ENCODE results near the gene SLC29A2.
"Not testable (repeated sequence)": the region's sequence is repeated elsewhere in the genome, so short reads cannot be mapped to it uniquely, and the experiment has no call there.

SLC29A2 gene

GRCh38 chr11:66407651-66408050 lies 36.1 kb upstream of the SLC29A2 start:
- no peak overlapping the region for H3K27ac Mint-ChIP-seq
- H3K4me3 Mint-ChIP-seq = no peak overlapping the region
- no peaks in the 10 kb centered on the region for H3K36me3 Mint-ChIP-seq
- peaks cover 4% of the 10 kb centered on the region for H3K4me1 Mint-ChIP-seq
- H3K9me3 Mint-ChIP-seq = no peaks in the 10 kb centered on the region
- peaks cover 11% of the 10 kb centered on the region for H3K27me3 Mint-ChIP-seq

DNA sequence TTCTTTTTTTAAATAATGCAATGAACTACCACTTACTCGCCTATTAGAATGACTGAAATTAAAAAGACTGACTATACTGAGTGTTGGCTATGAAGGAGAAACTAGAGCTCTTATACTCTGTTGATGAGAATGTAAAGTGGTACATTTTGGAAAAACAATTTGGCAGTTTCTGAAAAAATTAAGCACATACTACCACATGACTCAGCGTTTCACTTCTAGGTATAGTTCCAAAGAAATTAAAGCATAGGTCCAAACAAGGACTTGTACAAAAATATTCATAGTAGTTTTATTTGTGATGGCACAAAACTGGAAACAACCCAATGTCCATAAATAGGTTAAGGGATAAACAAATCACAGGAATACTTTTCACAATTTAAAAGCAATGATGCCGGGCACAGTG lies 22.4 kb upstream of the SLC29A2 start:
- no peaks in the 10 kb centered on the region for H3K27me3 Mint-ChIP-seq
- H3K9me3 Mint-ChIP-seq = no peaks in the 10 kb centered on the region
- H3K27ac Mint-ChIP-seq = no peak overlapping the region
- H3K4me3 Mint-ChIP-seq = no peak overlapping the region
- peaks cover 3% of the 10 kb centered on the region for H3K4me1 Mint-ChIP-seq
- H3K36me3 Mint-ChIP-seq = no peaks in the 10 kb centered on the region

- Mint-ChIP-seq H3K4me3 (no peak overlapping the region), H3K4me1 (peaks cover 9% of the 10 kb centered on the region), H3K27me3 (no peaks in the 10 kb centered on the region), H3K9me3 (no peaks in the 10 kb centered on the region), H3K36me3 (no peaks in the 10 kb centered on the region), H3K27ac (no peak overlapping the region)
Measured at GRCh38 chr11:66391322-66391721, 19.8 kb upstream of the SLC29A2 start.

- H3K27ac Mint-ChIP-seq = no peak overlapping the region
- no peak overlapping the region for H3K4me3 Mint-ChIP-seq
- H3K4me1 Mint-ChIP-seq = peaks cover 13% of the 10 kb centered on the region
- H3K27me3 Mint-ChIP-seq = no peaks in the 10 kb centered on the region
- no peaks in the 10 kb centered on the region for H3K9me3 Mint-ChIP-seq
- no peaks in the 10 kb centered on the region for H3K36me3 Mint-ChIP-seq
Measured at GRCh38 chr11:66388780-66389386, 17.3 kb upstream of the SLC29A2 start.

DNA sequence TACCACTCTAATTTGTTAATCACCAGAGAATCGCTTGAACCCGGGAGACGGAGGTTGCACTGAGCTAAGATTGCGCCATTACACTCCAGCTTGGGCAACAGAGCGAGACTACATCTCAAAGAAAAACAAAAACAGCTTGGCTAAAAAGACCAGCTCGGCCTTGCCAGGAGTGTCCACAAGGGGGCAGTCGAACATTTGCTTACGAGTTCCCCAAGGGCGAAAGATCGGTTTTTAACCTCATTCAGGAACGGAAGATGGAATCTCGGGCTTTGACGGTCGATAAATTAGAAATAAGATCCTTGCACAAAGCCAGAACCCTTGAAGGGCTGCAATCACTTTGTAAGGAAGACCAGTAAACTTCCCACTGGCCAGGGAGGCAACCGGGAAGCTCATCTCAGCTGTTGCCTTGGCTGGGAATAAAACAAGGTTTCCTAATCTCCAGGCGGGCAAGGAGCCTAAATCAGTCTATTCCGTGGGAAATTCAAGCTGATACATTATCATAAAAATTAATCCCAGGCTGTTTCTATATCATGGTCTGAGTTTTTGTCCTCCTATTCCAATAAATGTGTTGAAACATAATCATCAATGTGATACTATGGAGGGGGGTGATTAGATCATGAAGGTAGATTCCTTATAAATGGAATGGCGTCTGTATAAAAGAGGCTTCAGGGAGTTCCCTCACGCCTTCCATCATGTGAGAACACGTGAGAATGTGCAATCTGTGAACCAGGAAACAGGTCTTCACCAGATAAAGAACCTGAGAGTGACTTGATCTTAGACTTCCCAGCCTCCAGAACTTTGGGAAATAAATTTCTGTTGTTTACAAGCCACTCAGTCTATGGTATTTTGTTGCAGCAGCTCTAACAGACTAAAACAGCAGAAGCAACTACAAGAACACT lies 14.9 kb upstream of the SLC29A2 start:
- H3K27ac Mint-ChIP-seq = no peak overlapping the region
- H3K4me3 Mint-ChIP-seq = peak overlapping the region; percentile 8
- H3K9me3 Mint-ChIP-seq = no peaks in the 10 kb centered on the region
- no peaks in the 10 kb centered on the region for H3K27me3 Mint-ChIP-seq
- no peaks in the 10 kb centered on the region for H3K36me3 Mint-ChIP-seq
- H3K4me1 Mint-ChIP-seq = peaks cover 13% of the 10 kb centered on the region

GRCh38 chr11:66384316-66384715 lies 12.8 kb upstream of the SLC29A2 start:
- H3K4me3 Mint-ChIP-seq, H3K9me3 Mint-ChIP-seq: not testable (repeated sequence)

GRCh38 chr11:66380264-66380663 lies 8.7 kb upstream of the SLC29A2 start:
- H3K36me3 Mint-ChIP-seq, H3K9me3 Mint-ChIP-seq, H3K4me3 Mint-ChIP-seq, H3K27ac Mint-ChIP-seq, H3K4me1 Mint-ChIP-seq, H3K27me3 Mint-ChIP-seq: not testable (repeated sequence)

More at GRCh38 chr11:66384316-66384715, 12.8 kb upstream of the SLC29A2 start:
- not testable (repeated sequence) for H3K36me3 Mint-ChIP-seq, H3K27ac Mint-ChIP-seq, H3K27me3 Mint-ChIP-seq
- H3K4me1 Mint-ChIP-seq = peaks cover 13% of the 10 kb centered on the region

DNA sequence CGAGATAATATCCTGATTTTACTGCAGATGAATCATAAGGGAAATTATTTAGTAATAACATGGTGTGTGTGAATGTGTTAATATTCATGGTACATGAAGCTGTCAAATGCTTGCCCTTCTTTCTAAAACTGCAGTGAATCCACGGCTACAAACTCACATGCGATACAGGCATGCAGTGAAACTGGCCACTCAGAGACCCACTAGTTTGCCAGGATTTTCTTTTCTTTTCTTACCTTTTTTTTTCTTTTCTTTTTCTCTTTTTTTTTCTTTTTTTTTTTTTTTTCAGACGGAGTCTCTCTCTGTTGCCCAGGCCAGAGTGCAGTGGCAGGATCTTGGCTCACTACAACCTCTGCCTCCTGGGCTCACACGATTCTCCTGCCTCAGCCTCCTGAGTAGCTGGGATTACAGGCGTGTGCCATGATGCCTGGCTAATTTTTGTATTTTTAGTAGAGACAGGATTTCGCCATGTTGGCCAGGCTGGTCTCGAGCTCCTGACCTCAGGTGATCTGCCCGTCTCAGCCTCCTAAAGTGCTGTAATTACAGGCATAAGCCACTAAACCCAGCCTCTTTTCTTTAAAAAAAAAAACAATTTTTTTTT lies 2.2 kb upstream of the SLC29A2 start:
- not testable (repeated sequence) for H3K27ac Mint-ChIP-seq, H3K9me3 Mint-ChIP-seq, H3K27me3 Mint-ChIP-seq, H3K36me3 Mint-ChIP-seq, H3K4me3 Mint-ChIP-seq
- peaks cover 15% of the 10 kb centered on the region for H3K4me1 Mint-ChIP-seq

- no peaks in the 10 kb centered on the region for H3K9me3 Mint-ChIP-seq
- H3K4me1 Mint-ChIP-seq = peaks cover 15% of the 10 kb centered on the region
- no peaks in the 10 kb centered on the region for H3K27me3 Mint-ChIP-seq
- no peaks in the 10 kb centered on the region for H3K36me3 Mint-ChIP-seq
- no peak overlapping the region for H3K27ac Mint-ChIP-seq
- H3K4me3 Mint-ChIP-seq = peak overlapping the region; percentile 11
Measured at GRCh38 chr11:66373265-66373664, 1.7 kb upstream of the SLC29A2 start.

- H3K27me3 Mint-ChIP-seq = no peaks in the 10 kb centered on the region
- no peaks in the 10 kb centered on the region for H3K9me3 Mint-ChIP-seq
- H3K36me3 Mint-ChIP-seq = no peaks in the 10 kb centered on the region
- peak overlapping the region; percentile 72 for H3K27ac Mint-ChIP-seq
- H3K4me1 Mint-ChIP-seq = peaks cover 15% of the 10 kb centered on the region
- H3K4me3 Mint-ChIP-seq = no peak overlapping the region
Measured at GRCh38 chr11:66369073-66369894, 2.3 kb downstream of the SLC29A2 start.

DNA sequence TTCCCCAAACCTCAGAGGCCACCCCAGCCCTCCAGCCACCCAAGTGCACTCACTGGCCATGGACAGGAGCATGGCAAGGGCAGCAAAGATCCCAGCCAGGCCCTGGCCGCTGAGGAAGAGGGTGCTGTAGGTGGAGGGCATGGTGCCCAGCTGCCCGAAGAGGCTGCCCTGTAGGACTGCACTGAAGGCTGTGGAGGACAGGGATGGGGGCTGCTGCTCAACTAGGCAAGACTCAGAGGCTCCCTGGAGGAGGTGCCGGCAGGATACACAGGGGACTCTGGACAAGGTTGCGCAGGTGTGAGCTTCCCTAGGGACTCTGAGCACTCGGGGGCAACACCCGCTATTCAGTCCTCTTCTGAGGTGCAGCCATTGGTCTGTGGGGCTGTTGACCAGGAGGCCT lies 3.1 kb downstream of the SLC29A2 start:
- Mint-ChIP-seq H3K9me3 (no peaks in the 10 kb centered on the region), H3K4me3 (no peak overlapping the region), H3K27me3 (no peaks in the 10 kb centered on the region), H3K4me1 (peaks cover 15% of the 10 kb centered on the region), H3K36me3 (no peaks in the 10 kb centered on the region), H3K27ac (no peak overlapping the region)

- no peaks in the 10 kb centered on the region for H3K27me3 Mint-ChIP-seq
- H3K4me3 Mint-ChIP-seq = no peak overlapping the region
- peak overlapping the region; percentile 30 for H3K27ac Mint-ChIP-seq
- H3K36me3 Mint-ChIP-seq = no peaks in the 10 kb centered on the region
- no peaks in the 10 kb centered on the region for H3K9me3 Mint-ChIP-seq
- H3K4me1 Mint-ChIP-seq = peaks cover 13% of the 10 kb centered on the region
Measured at GRCh38 chr11:66367561-66368312, 3.8 kb downstream of the SLC29A2 start.

GRCh38 chr11:66366844-66367477 lies 4.6 kb downstream of the SLC29A2 start:
- Mint-ChIP-seq H3K4me3 (no peak overlapping the region), H3K27ac (peak overlapping the region; percentile 8), H3K4me1 (peaks cover 11% of the 10 kb centered on the region), H3K36me3 (peaks cover 2% of the 10 kb centered on the region), H3K27me3 (no peaks in the 10 kb centered on the region), H3K9me3 (no peaks in the 10 kb centered on the region)

GRCh38 chr11:66365711-66366619 lies 5.6 kb downstream of the SLC29A2 start:
- H3K27ac Mint-ChIP-seq = peak overlapping the region; percentile 41
- peaks cover 11% of the 10 kb centered on the region for H3K4me1 Mint-ChIP-seq
- peaks cover 2% of the 10 kb centered on the region for H3K36me3 Mint-ChIP-seq
- no peaks in the 10 kb centered on the region for H3K9me3 Mint-ChIP-seq
- no peaks in the 10 kb centered on the region for H3K27me3 Mint-ChIP-seq
- H3K4me3 Mint-ChIP-seq = no peak overlapping the region
